OCI-LY7 (cell line): ENCODE measurements around the gene TLR3. TPM values are rescaled to one million over a fixed set of nuclear protein-coding genes. Genes with fewer than 3 reads are reported as not detected.

ENCODE experiments used
- BruUV-seq: library from RNA; stranded (reverse); fragments of 400-500 nt; replicated peaks from 2 replicates; lab custom pipeline; 2021; lab: Mats Ljungman, UMichigan
- CTCF ChIA-PET: fragments of 300-600 bp; sonication (Branson Sonifier 250); formaldehyde crosslinking; loops from one replicate; lab custom pipeline; 2022; ENCODE audit warnings: antibody characterized with exemption; ENCODE audit not compliant: unreplicated experiment; lab: Charles Lee
- POLR2A ChIA-PET: fragments of 300-600 bp; sonication (Branson Sonifier 250); formaldehyde crosslinking; loops from one replicate; lab custom pipeline; 2022; ENCODE audit warnings: antibody characterized with exemption; lab: Charles Lee
- DNase-seq: peaks from one replicate; pipeline ENCODE4 v3.0.0-alpha.2; 2015; ENCODE audit warnings: low spot score
- H2AFZ ChIP-seq: fragments of 200-600 bp; sonication (generic), shearing (Covaris generic); 2 replicates; pipeline ENCODE4 v1.6.1; 2014; ENCODE audit warnings: mild to moderate bottlenecking, antibody characterized with exemption, low read length, moderate library complexity
- H3K27ac ChIP-seq: fragments of 200-600 bp; sonication (generic); 2 replicates; pipeline ENCODE4 v1.5.1; 2014; ENCODE audit warnings: mixed run types, low read depth, mild to moderate bottlenecking, moderate library complexity, low read length, inconsistent platforms; ENCODE audit not compliant: poor library complexity, severe bottlenecking
- H3K36me3 ChIP-seq: fragments of 200-600 bp; sonication (generic); 2 replicates; pipeline ENCODE4 v1.6.1; 2014; ENCODE audit warnings: mild to moderate bottlenecking, antibody characterized with exemption, low read length, moderate library complexity, mixed read lengths; ENCODE audit not compliant: insufficient read depth
- H3K4me1 ChIP-seq: fragments of 200-600 bp; sonication (generic); 2 replicates; pipeline ENCODE4 v1.5.1; 2014; ENCODE audit warnings: mild to moderate bottlenecking, low read length; ENCODE audit not compliant: insufficient read depth, poor library complexity, severe bottlenecking
- H3K4me2 ChIP-seq: fragments of 200-600 bp; sonication (generic); 2 replicates; pipeline ENCODE4 v1.6.1; 2014; ENCODE audit warnings: mild to moderate bottlenecking, low read length
- H3K4me3 ChIP-seq: fragments of 200-600 bp; sonication (generic); 2 replicates; pipeline ENCODE4 v1.5.1; 2014; ENCODE audit warnings: mild to moderate bottlenecking, low read depth, low read length; ENCODE audit not compliant: poor library complexity, severe bottlenecking
- H3K79me2 ChIP-seq: fragments of 200-600 bp; sonication (generic); 2 replicates; pipeline ENCODE4 v1.6.1; 2016; ENCODE audit warnings: low read depth, mild to moderate bottlenecking, low read length, moderate library complexity, mixed read lengths; ENCODE audit not compliant: insufficient read depth
- H3K9me2 ChIP-seq: fragments of 200-600 bp; sonication (generic); 2 replicates; pipeline ENCODE4 v1.6.1; 2016; ENCODE audit warnings: mild to moderate bottlenecking, low read length, mixed read lengths; ENCODE audit not compliant: insufficient read depth
- H3K9me3 ChIP-seq: fragments of 200-600 bp; sonication (generic); 2 replicates; pipeline ENCODE4 v1.6.1; 2014; ENCODE audit warnings: mild to moderate bottlenecking, mixed run types, low read length, mixed read lengths
- H4K20me1 ChIP-seq: fragments of 200-600 bp; sonication (generic); 2 replicates; pipeline ENCODE4 v1.6.1; 2014; ENCODE audit warnings: mild to moderate bottlenecking, antibody characterized with exemption, low read length, moderate library complexity, mixed read lengths; ENCODE audit not compliant: insufficient read depth
- EZH2phosphoT487 ChIP-seq: fragments of 200-600 bp; sonication (generic); IDR thresholded peaks from 2 replicates; pipeline ENCODE4 v1.6.1; 2018; ENCODE audit warnings: low read depth, borderline replicate concordance, mild to moderate bottlenecking, mixed run types, antibody characterized with exemption, low read length, moderate library complexity, mixed read lengths
- intact Hi-C: fragments of 100-400 bp; cut with micrococcal nuclease; formaldehyde crosslinking; loops from one replicate; pipeline ENCODE4 v1.10.0; 2022; ENCODE audit not compliant: unreplicated experiment
- total RNA-seq, 2 experiments: library from RNA; depleted of rRNA in 1 of 2; stranded (reverse); fragments of >200 nt in 1 of 2; shearing (Covaris generic) in 1 of 2; gene quantifications; 2 replicates each; pipeline ENCODE4 v1.2.3, GENCODE V29; 2014 to 2022
- TF ChIP-seq, protein P1 (sequence below): fragments of 200-600 bp; sonication (generic); conservative IDR thresholded peaks from 2 replicates; pipeline ENCODE4 v1.5.1; 2014; ENCODE audit warnings: mild to moderate bottlenecking, antibody characterized with exemption, low read length, moderate library complexity, mixed read lengths

The TLR3 gene
- total RNA-seq, 2 experiments from 2014 or later, result 0.38 to 0.53 TPM

- CTCF ChIA-PET, result no interaction called here
- no peak overlapping the region for H2AFZ ChIP-seq
Measured at GRCh38 chr4:186102931-186103330, 34.0 kb downstream of the TLR3 start.

GRCh38 chr4:186104114-186104889 lies 35.3 kb downstream of the TLR3 start, which contains the start of gene FAM149A:
Gene FAM149A, plus strand, starts transcription at chr4:186104704.
- Histone ChIP-seq H3K4me2 (peak within 1 kb of the TSS; percentile 16; the same call in 1 of the 2 replicates), H3K4me1 (no peaks in the 10 kb centered on the region), H3K9me2 (no peaks in the 10 kb centered on the region), H3K9me3 (no peaks in the 10 kb centered on the region), H3K36me3 (no peaks in the 10 kb centered on the region), H2AFZ (no peak within 1 kb of the TSS), H3K27ac (no peak within 1 kb of the TSS), H3K4me3 (no peak within 1 kb of the TSS), H3K79me2 (no peaks in the 10 kb centered on the region), H4K20me1 (no peaks in the 10 kb centered on the region)
- intact Hi-C loops, result no loop called here
- DNase-seq, result no peak
- POLR2A ChIA-PET, result no interaction called here
- CTCF ChIA-PET, result no interaction called here
- no TSS peak for BruUV-seq
- TF ChIP-seq, protein P1, sequence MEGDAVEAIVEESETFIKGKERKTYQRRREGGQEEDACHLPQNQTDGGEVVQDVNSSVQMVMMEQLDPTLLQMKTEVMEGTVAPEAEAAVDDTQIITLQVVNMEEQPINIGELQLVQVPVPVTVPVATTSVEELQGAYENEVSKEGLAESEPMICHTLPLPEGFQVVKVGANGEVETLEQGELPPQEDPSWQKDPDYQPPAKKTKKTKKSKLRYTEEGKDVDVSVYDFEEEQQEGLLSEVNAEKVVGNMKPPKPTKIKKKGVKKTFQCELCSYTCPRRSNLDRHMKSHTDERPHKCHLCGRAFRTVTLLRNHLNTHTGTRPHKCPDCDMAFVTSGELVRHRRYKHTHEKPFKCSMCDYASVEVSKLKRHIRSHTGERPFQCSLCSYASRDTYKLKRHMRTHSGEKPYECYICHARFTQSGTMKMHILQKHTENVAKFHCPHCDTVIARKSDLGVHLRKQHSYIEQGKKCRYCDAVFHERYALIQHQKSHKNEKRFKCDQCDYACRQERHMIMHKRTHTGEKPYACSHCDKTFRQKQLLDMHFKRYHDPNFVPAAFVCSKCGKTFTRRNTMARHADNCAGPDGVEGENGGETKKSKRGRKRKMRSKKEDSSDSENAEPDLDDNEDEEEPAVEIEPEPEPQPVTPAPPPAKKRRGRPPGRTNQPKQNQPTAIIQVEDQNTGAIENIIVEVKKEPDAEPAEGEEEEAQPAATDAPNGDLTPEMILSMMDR, result no peak
- no peak for TF ChIP-seq EZH2phosphoT487

More at GRCh38 chr4:186102931-186103330, 34.0 kb downstream of the TLR3 start:
- H3K27ac ChIP-seq, result no peak overlapping the region
- no peaks in the 10 kb centered on the region for H3K4me1 ChIP-seq
- no peak overlapping the region for H3K4me2 ChIP-seq
- no peaks in the 10 kb centered on the region for H3K9me3 ChIP-seq
- POLR2A ChIA-PET, result no interaction called here
- no peak overlapping the region for H3K4me3 ChIP-seq
- H4K20me1 ChIP-seq, result no peaks in the 10 kb centered on the region
- TF ChIP-seq EZH2phosphoT487, result no peak
- TF ChIP-seq, protein P1, result no peak
- H3K79me2 ChIP-seq, result no peaks in the 10 kb centered on the region
- H3K9me2 ChIP-seq, result no peaks in the 10 kb centered on the region
- no peaks in the 10 kb centered on the region for H3K36me3 ChIP-seq
- BruUV-seq, result no TSS peak
- intact Hi-C loops, result no loop called here
- no peak for DNase-seq
